Epithelial cell of proximal tubule (primary cell): ENCODE measurements around the gene STAMBP. TPM values are rescaled to one million over a fixed set of nuclear protein-coding genes. Genes with fewer than 3 reads are reported as not detected.

ENCODE experiments used
- DNase-seq: peaks from one replicate; pipeline ENCODE4 v3.0.0-alpha.2; 2011; ENCODE audit warnings: low read depth
- H3K4me3 ChIP-seq: 2 replicates; pipeline ENCODE4 v1.5.1; 2011; ENCODE audit warnings: low read depth, mild to moderate bottlenecking, low read length
- CTCF ChIP-seq: conservative IDR thresholded peaks from 2 replicates; pipeline ENCODE4 v1.5.1; 2012; ENCODE audit warnings: low read depth, mild to moderate bottlenecking, low read length
- total RNA-seq: library from RNA; depleted of rRNA; stranded (reverse); fragments of >200 nt; gene quantifications from 2 replicates; pipeline ENCODE4 v1.2.3, GENCODE V29; 2015

The STAMBP gene
- total RNA-seq, 1 donor from 2014 or later = 37.5 TPM

- no peak overlapping the region for H3K4me3 ChIP-seq
- no peak for TF ChIP-seq CTCF
- DNase-seq = no peak
These were observed 59.6 kb downstream of the STAMBP start for GRCh38 chr2:73888388-73888787.

GRCh38 chr2:73889206-73889605, 60.4 kb downstream of the STAMBP start:
- DNase-seq = no peak
- no peak for TF ChIP-seq CTCF
- H3K4me3 ChIP-seq = no peak overlapping the region

GRCh38 chr2:73890301-73891092, 61.7 kb downstream of the STAMBP start:
- no peak for TF ChIP-seq CTCF
- no peak for DNase-seq
- H3K4me3 ChIP-seq = no peak overlapping the region

- TF ChIP-seq CTCF = no peak
- H3K4me3 ChIP-seq = no peak overlapping the region
These were observed 62.6 kb downstream of the STAMBP start for GRCh38 chr2:73891276-73891901.

GRCh38 chr2:73892631-73893329, 64.0 kb downstream of the STAMBP start, which contains the start of gene ACTG2:
TSS of gene ACTG2 (plus strand) at chr2:73893008. CDS start at chr2:73901312, 8,304 bp downstream.
- no peak within 1 kb of the TSS for H3K4me3 ChIP-seq
- TF ChIP-seq CTCF = no peak
- DNase-seq = no peak

More at GRCh38 chr2:73891276-73891901, 62.6 kb downstream of the STAMBP start:
- no peak for DNase-seq

- H3K4me3 ChIP-seq = no peak overlapping the region
- DNase-seq = no peak
- TF ChIP-seq CTCF = no peak
These were observed 65.2 kb downstream of the STAMBP start for GRCh38 chr2:73893764-73894474.
